H9 (cell line): ENCODE results near the gene FYN. TPM values are rescaled to one million over a fixed set of nuclear protein-coding genes. Genes with fewer than 3 reads are reported as not detected.

Experiments
- DNase-seq: peaks from one replicate; pipeline ENCODE4 v3.0.0-alpha.2; 2017
- H2AFZ ChIP-seq: one replicate; pipeline ENCODE4 v1.6.1; 2013; ENCODE audit warnings: mild to moderate bottlenecking, low read length, control low read depth, moderate library complexity
- H2AK5ac ChIP-seq: 2 replicates; pipeline ENCODE4 v1.6.1; 2013; ENCODE audit warnings: low read length, control low read depth, mixed read lengths; ENCODE audit not compliant: insufficient read length
- H2BK120ac ChIP-seq: one replicate; pipeline ENCODE4 v1.6.1; 2013; ENCODE audit warnings: low read depth, mild to moderate bottlenecking, low read length, control low read depth, inconsistent platforms; ENCODE audit not compliant: poor library complexity, severe bottlenecking
- H2BK12ac ChIP-seq: 2 replicates; pipeline ENCODE4 v1.6.1; 2013; ENCODE audit warnings: low read length, control low read depth, mixed read lengths, low read depth; ENCODE audit not compliant: insufficient read length
- H2BK15ac ChIP-seq: 2 replicates; pipeline ENCODE4 v1.6.1; 2013; ENCODE audit warnings: low read depth, low read length, control low read depth
- H2BK20ac ChIP-seq: one replicate; pipeline ENCODE4 v1.6.1; 2013; ENCODE audit warnings: low read depth, mild to moderate bottlenecking, low read length, control low read depth, inconsistent platforms; ENCODE audit not compliant: poor library complexity, severe bottlenecking
- H2BK5ac ChIP-seq: 2 replicates; pipeline ENCODE4 v1.6.1; 2013; ENCODE audit warnings: low read length, control low read depth, mixed read lengths; ENCODE audit not compliant: insufficient read length
- H3K14ac ChIP-seq: 2 replicates; pipeline ENCODE4 v1.6.1; 2013; ENCODE audit warnings: low read length, control low read depth; ENCODE audit not compliant: insufficient read depth
- H3K18ac ChIP-seq: 2 replicates; pipeline ENCODE4 v1.6.1; 2013; ENCODE audit warnings: low read depth, mild to moderate bottlenecking, mixed read lengths, low read length, control low read depth; ENCODE audit not compliant: insufficient read length
- H3K23ac ChIP-seq: 2 replicates; pipeline ENCODE4 v1.6.1; 2013; ENCODE audit warnings: low read length, control low read depth, mixed read lengths, low read depth; ENCODE audit not compliant: insufficient read length
- H3K23me2 ChIP-seq: 2 replicates; pipeline ENCODE4 v1.6.1; 2013; ENCODE audit warnings: low read depth, mild to moderate bottlenecking, mixed read lengths, low read length, control low read depth; ENCODE audit not compliant: insufficient read length, poor library complexity, severe bottlenecking
- H3K27ac ChIP-seq: 2 replicates; pipeline ENCODE4 v1.5.1; 2013; ENCODE audit warnings: low read length, control low read depth, mixed read lengths, low read depth; ENCODE audit not compliant: insufficient read length
- H3K27me3 ChIP-seq: 2 replicates; pipeline ENCODE4 v1.6.1; 2013; ENCODE audit warnings: low read length, control low read depth, inconsistent platforms; ENCODE audit not compliant: insufficient read depth
- H3K4ac ChIP-seq: 2 replicates; pipeline ENCODE4 v1.6.1; 2013; ENCODE audit warnings: low read depth, mild to moderate bottlenecking, control low read depth, inconsistent platforms, low read length, moderate library complexity
- H3K4me1 ChIP-seq: 2 replicates; pipeline ENCODE4 v1.6.1; 2013; ENCODE audit warnings: low read length, control low read depth, inconsistent platforms; ENCODE audit not compliant: insufficient read depth
- H3K4me2 ChIP-seq: 2 replicates; pipeline ENCODE4 v1.6.1; 2013; ENCODE audit warnings: low read length, control low read depth, mixed read lengths; ENCODE audit not compliant: insufficient read length, insufficient read depth
- H3K56ac ChIP-seq: 2 replicates; pipeline ENCODE4 v1.6.1; 2013; ENCODE audit warnings: low read depth, mild to moderate bottlenecking, mixed read lengths, low read length, control low read depth; ENCODE audit not compliant: insufficient read length
- H3K79me1 ChIP-seq: 2 replicates; pipeline ENCODE4 v1.6.1; 2013; ENCODE audit warnings: low read depth, mild to moderate bottlenecking, moderate library complexity, low read length, control low read depth, inconsistent platforms; ENCODE audit not compliant: insufficient read depth, poor library complexity, severe bottlenecking
- H3K79me2 ChIP-seq: 2 replicates; pipeline ENCODE4 v1.6.1; 2013; ENCODE audit warnings: low read length, control low read depth, inconsistent platforms; ENCODE audit not compliant: insufficient read depth
- H3K9ac ChIP-seq: 2 replicates; pipeline ENCODE4 v1.6.1; 2013; ENCODE audit warnings: low read length, control low read depth, mixed read lengths; ENCODE audit not compliant: insufficient read length; ENCODE audit errors: extremely low read depth
- H3K9me3 ChIP-seq: one replicate; pipeline ENCODE4 v1.6.1; 2013; ENCODE audit warnings: low read depth, low read length, inconsistent platforms; ENCODE audit not compliant: control insufficient read depth
- H3T11ph ChIP-seq: one replicate; pipeline ENCODE4 v1.6.1; 2013; ENCODE audit warnings: mild to moderate bottlenecking, low read length, control low read depth, inconsistent platforms
- H4K20me1 ChIP-seq: one replicate; pipeline ENCODE4 v1.6.1; 2013; ENCODE audit not compliant: control insufficient read depth, insufficient read length, insufficient read depth
- H4K5ac ChIP-seq: 2 replicates; pipeline ENCODE4 v1.6.1; 2013; ENCODE audit warnings: low read depth, mild to moderate bottlenecking, mixed read lengths, low read length, control low read depth; ENCODE audit not compliant: insufficient read length
- H4K8ac ChIP-seq: replicated peaks from 2 replicates; pipeline ENCODE4 v1.6.1; 2013; ENCODE audit warnings: low read length, control low read depth, mixed read lengths, low read depth; ENCODE audit not compliant: insufficient read length
- H4K91ac ChIP-seq: 2 replicates; pipeline ENCODE4 v1.6.1; 2013; ENCODE audit warnings: low read depth, mild to moderate bottlenecking, moderate library complexity, mixed read lengths, low read length, control low read depth; ENCODE audit not compliant: insufficient read length
- H3K27ac Mint-ChIP-seq, 3 experiments: 2 replicates in 2 of 3; 3 replicates in 1 of 3; pipeline ENCODE4 v1.8.0; 2020 to 2021; ENCODE audit warnings: mixed read lengths in 3 of 3, mild to moderate bottlenecking in 1 of 3, moderate library complexity in 1 of 3
- H3K27me3 Mint-ChIP-seq: 2 replicates; pipeline ENCODE4 v1.8.0; 2021; ENCODE audit warnings: low read depth, mild to moderate bottlenecking, moderate library complexity, mixed read lengths
- H3K36me3 Mint-ChIP-seq, 3 experiments: 2 replicates in 2 of 3; 3 replicates in 1 of 3; pipeline ENCODE4 v1.8.0; 2020 to 2021; ENCODE audit warnings: low read depth in 3 of 3, mixed read lengths in 3 of 3; ENCODE audit not compliant: insufficient read depth in 1 of 3
- H3K4me1 Mint-ChIP-seq, 2 experiments: 2 replicates each; pipeline ENCODE4 v1.8.0; 2020; ENCODE audit warnings: mixed read lengths in 2 of 2
- H3K4me3 Mint-ChIP-seq, 2 experiments: 2 replicates in 1 of 2; 3 replicates in 1 of 2; pipeline ENCODE4 v1.8.0; 2020 to 2021; ENCODE audit warnings: mild to moderate bottlenecking in 2 of 2, mixed read lengths in 2 of 2, moderate library complexity in 1 of 2
- H3K9me3 Mint-ChIP-seq, 2 experiments: 2 replicates in 1 of 2; 3 replicates in 1 of 2; pipeline ENCODE4 v1.8.0; 2020; ENCODE audit warnings: mild to moderate bottlenecking in 2 of 2, mixed read lengths in 2 of 2, moderate library complexity in 1 of 2
- CTCF ChIP-seq: fragments of 200-600 bp; sonication (generic); conservative IDR thresholded peaks from 3 replicates; pipeline ENCODE4 v1.8.0; 2021; ENCODE audit warnings: antibody characterized with exemption, mild to moderate bottlenecking
- WGBS: extraction: QIAGEN DNeasy Blood & Tissue Kit; methylation state at CpG from one replicate; pipeline ENCODE4 v1.1.7; 2013; ENCODE audit warnings: missing lambda C conversion rate, low lambda C conversion rate, mixed read lengths; ENCODE audit not compliant: insufficient read length; ENCODE audit errors: extremely low coverage; 5-methylcytosine and 5-hydroxymethylcytosine counted together
- total RNA-seq: library from RNA; stranded (reverse); gene quantifications from 2 replicates; pipeline ENCODE4 v1.2.1, GENCODE V29; 2021

The FYN gene
- total RNA-seq, 1 experiment from 2014 or later = 64.8 TPM

- H3T11ph ChIP-seq = no peak overlapping the region
- H4K8ac ChIP-seq = no peak overlapping the region
Measured at GRCh38 chr6:111644893-111645430, 228.3 kb downstream of the FYN start.

More at GRCh38 chr6:111644893-111645430, 228.3 kb downstream of the FYN start:
- Mint-ChIP-seq H3K36me3 (peaks cover 0 to 5% (median 2%) of the 10 kb centered on the region in 3 experiments; a peak in 4 of 7 replicates), H3K4me3 (no peak overlapping the region), H3K9me3 (peaks cover 3 to 4% of the 10 kb centered on the region in 2 experiments; a peak in 4 of 5 replicates), H3K27me3 (no peaks in the 10 kb centered on the region; the same call in 1 of the 2 replicates), H3K27ac (no peak overlapping the region), H3K4me1 (0 out of 4 replicates have a peak, but pooled peaks cover 0 to 3% of the 10 kb centered on the region in 2 experiments)
- WGBS = no CpG with 5 or more reads among the region's 4 CpGs
- Histone ChIP-seq H2BK15ac (no peak overlapping the region), H2AFZ (no peak overlapping the region), H3K79me2 (no peaks in the 10 kb centered on the region), H2BK5ac (no peak overlapping the region), H4K20me1 (no peaks in the 10 kb centered on the region), H3K79me1 (no peaks in the 10 kb centered on the region), H3K27me3 (no peaks in the 10 kb centered on the region), H3K56ac (no peak overlapping the region), H2BK12ac (no peak overlapping the region), H3K14ac (no peak overlapping the region), H3K4me2 (no peak overlapping the region), H3K23me2 (no peaks in the 10 kb centered on the region), H2BK120ac (no peak overlapping the region), H3K27ac (no peak overlapping the region), H3K4me1 (no peaks in the 10 kb centered on the region), H3K9me3 (no peaks in the 10 kb centered on the region), H4K5ac (no peak overlapping the region), H2AK5ac (no peak overlapping the region), H2BK20ac (no peak overlapping the region), H3K4ac (no peak overlapping the region), H4K91ac (no peak overlapping the region), H3K23ac (no peak overlapping the region), H3K18ac (no peak overlapping the region), H3K9ac (no peak overlapping the region)
- DNase-seq = no peak
- TF ChIP-seq CTCF = no peak; the same call in 2 of the 3 replicates
